GM19238 (cell line): ENCODE data around the gene DUSP10.

Source experiments
- DNase-seq: peaks from one replicate; pipeline ENCODE4 v3.0.0; 2011; ENCODE audit warnings: low spot score; ENCODE audit not compliant: insufficient read length

DUSP10 gene

DNA sequence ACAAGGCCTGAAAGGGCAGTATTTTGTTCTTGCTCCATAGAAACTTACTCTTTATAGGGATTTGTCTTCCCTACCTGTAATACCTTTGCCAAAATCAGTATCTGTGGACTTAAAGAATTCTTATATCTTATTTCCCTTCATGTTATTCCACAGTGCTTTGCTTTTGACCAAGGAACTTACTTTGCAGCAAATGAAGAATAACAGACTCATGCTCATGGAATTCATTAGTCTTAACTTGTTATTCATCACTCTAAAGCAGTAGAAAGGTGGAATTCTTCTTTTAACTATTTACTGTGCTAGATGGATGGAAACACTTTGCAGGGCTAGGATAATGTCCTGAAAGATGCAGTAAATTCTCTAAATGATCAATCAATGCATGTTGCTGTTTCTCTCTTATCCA is 45.9 kb downstream of the DUSP10 start:
- no peak for DNase-seq

DNA sequence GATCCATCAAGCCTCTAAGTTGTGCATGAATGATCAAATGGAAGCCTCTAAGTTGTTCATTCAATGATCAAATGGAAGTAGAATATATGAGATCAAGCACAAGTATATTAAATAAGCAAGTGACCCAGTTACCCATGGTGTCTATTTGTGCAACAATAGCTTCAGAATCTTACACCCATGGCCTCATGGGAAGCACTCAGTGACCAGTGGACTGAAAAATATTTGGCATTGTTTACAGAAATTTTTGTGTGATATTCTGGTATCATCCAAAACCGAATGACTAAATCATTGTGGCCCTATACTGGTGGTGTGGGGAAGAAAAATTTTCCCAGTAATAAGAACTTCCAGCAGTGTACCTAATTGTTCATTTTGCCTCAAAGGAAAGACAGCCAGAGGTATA is 46.6 kb downstream of the DUSP10 start:
- DNase-seq, result no peak

DNA sequence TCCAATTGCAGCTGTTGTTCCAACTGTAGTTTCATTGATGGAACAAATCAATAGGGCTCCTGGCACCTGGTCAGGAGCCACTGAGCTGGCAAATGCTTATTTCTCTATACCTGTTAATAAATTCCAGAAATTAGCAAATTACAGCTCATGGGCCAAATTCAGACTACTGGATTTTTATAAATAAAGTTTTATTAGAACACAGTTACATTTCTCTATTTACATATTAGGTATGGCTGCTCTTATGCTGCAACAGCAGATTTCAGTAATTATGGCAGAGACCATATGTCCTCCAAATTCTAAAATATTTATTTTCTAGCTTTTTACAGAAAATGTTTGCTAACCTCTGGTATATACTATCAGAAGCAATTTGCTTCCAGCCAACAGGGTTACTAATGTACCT is 47.8 kb downstream of the DUSP10 start:
- no peak for DNase-seq

DNA sequence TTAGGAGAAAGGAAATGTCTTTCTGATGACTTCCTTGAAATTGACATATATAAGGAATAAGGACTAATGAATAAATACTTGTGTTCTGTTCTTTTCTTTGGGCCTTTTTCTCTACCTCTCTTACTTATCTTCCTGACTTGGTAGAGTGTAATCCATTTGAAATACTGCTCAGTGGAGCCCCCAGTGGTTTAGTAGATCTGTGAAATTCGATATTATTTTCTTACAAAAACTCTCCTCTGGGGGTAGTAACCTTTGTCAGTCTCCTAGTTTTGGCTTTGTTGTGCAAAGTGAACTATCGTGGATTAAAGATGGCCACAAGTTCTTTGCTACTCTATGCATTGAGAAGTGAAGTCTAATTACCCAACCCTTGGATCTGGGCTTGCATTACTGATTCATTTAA is 48.8 kb downstream of the DUSP10 start:
- no peak for DNase-seq

DNA sequence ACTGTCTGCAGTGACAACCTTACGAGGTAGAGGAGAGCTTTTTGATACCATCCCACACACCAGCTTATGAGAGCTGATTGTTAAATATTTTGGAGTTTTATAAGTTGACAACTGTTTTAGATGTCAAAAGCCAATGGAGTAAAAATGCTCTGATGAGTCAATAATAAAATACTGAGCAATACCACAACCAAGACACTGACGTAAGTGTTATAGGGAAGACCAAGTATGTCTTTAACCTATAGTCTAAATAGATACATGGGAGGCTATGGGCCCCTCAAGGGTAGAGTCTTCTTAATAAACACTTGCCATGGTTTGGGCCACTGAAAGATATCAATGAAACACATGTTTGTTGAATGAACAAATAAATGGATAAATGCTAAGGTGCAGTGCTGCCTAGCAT is 49.2 kb downstream of the DUSP10 start:
- DNase-seq, result no peak

DNA sequence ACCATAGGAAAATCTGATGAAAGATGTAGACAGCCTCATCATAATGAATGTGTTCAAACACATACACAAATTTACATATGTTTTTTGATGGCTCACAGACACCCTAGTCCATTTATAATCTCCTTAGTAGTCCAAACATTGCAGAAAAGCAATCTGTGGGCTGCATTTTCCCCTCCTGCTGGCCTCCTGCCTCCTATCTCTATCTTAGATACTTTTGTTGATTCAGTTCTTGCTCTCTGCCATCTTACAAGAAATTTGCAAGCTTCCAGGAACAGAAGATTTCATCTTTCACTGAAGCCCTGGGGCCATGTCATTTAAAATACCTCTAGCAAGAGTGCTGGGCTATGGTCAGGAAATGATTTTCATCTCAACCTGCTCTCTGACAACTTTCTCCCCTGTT is 50.6 kb downstream of the DUSP10 start:
- no peak for DNase-seq

DNA sequence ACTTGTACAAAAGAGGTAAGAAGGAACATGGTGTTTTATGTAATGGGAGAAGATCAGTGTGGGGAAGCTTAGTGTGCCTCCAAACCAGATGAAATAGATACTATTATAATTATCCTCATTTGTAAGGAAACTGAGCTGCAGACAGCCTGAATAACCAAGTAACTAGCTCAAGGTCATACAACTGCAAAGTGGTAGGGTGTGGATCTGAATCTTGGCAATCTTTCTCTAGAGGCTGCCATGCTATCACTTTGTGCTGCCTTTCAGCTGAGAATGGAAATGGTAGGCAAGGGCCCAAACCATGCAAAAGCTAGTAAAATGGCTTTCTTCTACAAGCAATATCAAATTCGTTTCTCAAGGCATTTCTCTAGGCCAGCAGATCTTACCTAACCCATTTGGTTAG is 51.0 kb downstream of the DUSP10 start:
- DNase-seq, result no peak

DNA sequence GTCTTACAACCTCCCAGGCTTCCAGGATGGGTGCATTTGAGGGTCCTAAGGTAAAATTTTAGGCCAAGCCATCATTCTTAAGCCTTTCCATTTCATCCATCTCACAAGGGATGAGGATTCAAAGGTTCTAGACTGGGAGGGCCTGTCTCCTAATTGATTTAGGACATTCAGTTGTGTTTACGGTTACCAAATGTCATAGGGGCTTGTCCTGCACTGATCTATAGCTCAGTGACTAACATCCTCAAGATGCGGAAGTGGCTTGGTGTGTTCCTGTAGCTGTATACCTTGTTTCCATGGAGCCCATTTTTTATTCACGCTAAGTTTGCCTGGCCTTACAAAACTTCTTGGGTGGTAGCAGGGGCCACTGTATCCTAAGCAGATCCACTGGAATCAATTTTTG is 52.8 kb downstream of the DUSP10 start:
- DNase-seq, result no peak

DNA sequence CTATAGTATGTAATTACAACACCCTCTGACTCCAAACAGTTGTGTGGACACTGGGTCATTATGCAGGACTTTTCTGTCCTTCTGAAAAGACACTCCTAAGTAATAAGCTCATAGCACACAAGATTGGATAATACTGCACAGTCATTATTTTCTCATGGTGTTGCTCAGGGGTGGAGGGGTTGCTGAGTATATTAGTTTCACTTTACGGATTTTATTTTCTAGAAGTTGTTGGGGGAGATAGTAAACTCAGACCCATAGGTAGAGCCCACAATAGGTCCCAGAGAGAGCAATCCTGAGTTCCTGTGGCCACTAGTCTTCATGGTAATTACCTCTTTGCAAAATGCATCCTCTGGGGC is 53.4 kb downstream of the DUSP10 start:
- no peak for DNase-seq

DNA sequence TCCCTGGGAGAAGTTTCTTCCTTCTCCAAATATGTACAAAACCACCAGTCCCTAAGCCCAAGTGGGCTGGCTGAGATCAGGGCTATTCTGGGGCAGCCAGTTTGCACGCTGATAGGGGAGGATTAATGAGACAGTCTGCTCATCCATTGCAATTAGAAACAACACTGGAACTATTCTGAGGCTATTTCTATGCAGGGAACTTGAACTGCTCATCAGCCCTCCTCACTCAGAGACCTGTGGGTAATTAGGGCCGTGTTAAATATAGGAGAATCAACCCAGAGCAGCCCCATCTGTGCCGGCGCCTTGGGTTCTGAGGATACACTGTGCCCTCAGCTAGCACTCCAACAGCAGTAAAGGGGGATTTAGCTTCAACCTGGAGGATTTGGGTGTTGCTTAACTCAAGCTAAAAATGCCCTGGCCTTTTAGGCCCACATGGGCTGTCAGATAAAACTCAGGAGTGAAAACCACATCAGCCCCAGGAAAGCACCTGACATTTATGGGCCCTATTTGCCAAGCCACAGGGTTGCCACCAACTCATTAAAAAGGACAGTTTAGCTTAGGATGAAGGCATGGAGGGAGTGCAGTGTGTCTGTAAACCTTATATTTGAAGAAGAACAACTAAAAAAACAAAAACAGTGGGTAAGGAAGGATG is 53.9 kb downstream of the DUSP10 start:
- no peak for DNase-seq

DNA sequence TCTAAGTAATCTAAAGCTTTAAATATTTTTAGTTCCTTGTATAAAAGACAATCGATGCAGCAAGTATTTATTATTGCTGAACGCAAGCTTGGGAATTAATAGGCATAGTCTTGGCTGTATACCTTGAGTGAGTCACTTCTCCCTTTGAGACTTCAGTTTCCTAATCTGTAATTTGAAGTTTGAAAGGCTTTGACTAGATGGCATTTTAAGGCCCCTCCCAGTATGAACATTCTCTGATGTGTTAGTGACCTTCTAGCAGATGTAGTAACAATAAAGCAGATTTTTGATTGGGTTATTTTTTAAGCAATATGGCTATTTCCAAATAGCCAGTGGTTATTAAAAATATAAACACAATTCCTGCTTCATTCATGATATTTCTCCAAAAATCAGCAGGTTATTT is 58.2 kb downstream of the DUSP10 start:
- DNase-seq, result no peak

DNA sequence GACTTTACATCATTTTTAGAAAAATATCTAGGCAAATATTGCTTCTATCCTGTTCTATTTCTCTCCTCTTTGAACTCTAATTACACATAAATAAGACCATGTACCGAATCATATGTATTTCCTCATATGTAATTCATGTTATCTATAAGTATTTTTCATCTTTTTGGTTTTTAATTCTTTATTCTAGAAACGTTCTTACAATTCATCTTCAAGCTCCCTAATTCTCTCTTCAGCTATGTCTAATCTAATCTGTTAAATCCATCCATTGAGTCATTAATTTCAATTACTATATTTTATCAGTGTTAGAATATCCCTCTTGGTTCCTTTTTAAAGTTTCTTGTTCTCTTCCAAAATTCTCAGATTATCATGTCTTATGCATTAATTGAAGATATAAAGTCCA is 61.8 kb downstream of the DUSP10 start:
- DNase-seq, result no peak

DNA sequence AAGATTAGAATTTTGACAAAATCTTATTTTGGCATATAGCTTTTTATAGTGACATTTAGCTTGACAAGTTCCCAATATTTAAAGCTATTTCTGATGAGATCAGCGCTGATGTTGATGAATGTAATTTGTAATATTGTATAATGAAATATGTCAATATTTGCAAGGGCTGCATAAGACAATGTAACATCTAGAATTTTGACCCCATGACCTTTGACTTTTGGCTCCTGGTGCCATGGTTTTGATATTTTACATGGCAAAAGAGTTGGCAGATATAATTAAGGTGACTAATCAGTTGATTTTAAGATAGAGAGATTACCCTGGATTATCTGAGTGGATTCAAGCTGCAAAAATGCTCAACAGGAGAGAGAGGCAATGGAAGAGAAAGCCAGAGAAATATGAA is 63.9 kb downstream of the DUSP10 start:
- DNase-seq, result no peak

DNA sequence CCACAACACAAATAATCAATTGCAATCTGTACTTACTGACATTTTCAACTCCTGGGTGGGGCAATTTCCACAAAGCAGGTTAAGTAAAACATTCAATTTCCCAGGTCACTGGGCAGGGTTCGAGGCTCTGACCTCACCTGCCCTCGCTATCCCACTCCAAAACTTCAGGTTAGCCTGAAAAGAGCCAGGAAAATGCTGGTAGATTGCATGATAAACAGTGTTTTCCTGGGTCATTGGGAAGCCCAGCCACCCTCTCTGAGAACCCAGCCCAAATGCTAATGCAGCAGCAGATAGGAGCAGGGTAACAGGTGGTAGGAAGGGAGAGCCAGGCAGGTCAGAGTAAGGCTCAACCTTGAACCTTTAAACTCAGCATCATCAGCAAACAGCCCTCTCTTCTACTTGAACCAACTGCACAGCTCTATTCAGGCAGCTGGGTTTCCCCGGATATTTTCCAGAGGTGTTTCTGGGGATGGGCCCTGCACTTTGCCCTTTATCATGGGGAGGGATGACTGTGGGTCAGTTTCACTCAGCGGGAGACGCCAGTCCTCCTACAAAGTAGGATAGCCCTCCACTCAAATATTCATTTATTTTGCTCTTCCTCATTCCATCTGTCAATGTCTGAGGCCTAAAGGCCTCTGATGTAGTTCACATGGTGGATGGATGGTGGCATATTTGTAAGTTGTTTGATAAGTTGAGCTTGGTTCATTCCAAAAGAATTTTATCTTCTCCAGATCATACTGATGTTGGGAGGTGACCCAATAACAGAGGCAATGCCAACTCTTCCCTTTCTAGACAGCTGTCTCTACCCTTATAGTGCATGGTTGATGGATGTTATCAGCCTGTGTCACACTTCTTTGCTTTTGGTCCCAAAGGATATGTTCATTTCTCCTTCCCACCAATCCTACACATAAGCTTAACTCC is 65.7 kb downstream of the DUSP10 start:
- DNase-seq, result no peak

DNA sequence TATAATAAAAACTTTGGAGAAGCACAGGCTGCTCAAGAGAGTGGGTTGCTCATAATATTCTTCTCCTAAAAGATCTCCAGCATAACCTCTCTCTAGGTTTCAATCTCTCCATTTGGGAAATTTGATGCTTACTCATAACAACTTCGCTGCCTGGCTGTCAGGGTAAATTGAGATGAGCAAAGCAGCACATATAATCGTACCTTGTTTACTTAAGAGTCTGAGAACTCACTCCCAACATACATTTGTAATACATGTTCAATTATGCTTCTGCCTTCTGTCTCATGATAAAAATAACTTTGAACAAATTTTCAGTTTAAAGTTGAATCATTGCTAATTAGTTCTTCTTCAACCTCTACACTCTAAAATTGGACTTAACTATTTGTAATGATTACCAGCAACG is 68.9 kb downstream of the DUSP10 start:
- no peak for DNase-seq

DNA sequence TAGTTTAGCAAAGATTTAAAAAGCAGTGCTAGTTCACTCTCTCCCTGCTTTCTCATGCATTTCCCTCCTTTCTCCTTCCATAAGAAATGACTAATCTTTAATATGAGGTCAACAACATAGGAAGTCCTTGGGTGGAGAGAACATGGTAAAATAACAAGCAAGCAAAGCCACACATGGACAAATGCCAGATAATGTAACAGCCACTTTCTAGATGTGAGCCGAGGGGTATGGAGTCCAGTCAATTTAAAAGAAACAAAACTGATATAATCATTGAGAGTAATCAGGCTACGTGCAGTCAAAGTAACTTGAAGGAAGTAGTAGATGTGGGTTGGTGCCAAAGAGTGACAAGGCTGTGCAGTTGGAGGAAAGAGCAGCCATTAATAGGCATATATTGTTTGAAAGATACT is 69.6 kb downstream of the DUSP10 start:
- DNase-seq, result no peak

DNA sequence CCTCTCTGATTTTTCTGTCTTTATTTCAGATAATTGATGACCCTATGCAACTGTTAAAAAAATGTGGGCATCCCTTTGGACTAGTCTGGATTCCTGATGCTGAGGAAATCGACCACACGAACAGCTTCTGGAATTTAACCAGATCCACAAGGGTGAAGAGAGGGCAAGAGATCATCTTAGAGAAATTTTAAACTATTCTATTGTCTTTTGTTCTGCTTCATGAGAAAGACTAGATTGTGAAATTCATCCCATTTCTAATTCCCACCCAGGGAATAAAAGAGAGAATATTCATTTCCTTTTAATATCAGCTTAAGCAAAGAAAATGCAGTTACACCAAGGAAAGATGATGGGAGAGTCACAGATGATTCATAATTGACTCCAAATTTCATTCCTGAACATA is 71.8 kb downstream of the DUSP10 start:
- DNase-seq, result no peak

DNA sequence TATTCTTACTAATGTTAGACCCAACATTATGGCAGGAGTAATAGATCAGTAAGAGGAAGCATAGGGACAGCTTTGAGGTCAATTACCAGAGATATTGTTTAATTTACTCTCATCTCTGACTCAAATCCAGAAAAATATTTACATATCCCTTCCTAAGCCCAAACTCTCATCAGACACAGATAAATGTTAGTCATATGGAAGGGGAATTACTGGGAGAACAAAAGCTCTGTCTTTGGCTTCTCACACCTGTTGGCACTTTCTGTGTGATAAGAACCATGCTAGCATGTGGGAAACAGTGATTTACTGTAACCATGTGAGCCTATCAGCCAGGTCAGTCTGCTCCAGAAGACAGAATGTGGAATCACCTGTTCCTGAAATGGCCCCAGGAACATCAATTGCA is 72.4 kb downstream of the DUSP10 start:
- no peak for DNase-seq

DNA sequence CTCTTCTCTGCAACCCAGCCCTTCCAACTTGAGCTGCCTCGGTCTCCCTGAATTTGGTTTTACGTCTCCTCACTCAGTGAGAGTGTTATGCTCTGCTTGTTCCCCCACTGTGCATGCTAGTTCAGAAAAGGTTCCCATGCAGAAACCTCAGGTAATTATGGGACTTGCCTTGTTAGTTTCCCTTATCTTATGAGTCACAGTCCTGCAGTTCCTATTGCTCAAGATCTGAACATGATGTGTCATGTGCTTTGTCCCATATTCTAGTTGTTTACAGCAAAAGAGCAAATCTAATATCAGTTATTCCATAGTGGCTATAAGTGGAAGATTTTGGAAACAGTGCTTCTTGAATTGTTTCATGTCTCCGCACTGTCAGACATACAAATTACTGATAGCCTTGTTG is 74.4 kb downstream of the DUSP10 start:
- no peak for DNase-seq

DNA sequence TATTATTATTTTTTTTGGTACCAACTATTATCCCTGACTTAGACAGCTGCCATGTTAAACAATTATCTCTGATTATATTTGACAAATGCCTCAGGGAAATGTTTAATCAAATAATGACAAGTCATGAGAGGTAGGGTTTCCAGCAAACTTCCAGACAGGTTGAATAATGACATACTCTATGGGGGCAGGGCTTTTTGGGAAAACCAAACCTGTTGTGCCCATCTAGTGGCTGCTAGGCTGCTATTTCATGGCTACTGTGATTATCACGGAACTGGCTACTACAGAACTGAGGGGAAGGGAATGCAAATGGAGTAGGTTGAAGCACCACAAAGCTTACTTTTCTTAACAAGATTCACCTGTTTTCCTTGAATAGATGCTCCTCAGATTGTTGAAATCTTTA is 77.6 kb downstream of the DUSP10 start:
- no peak for DNase-seq

DNA sequence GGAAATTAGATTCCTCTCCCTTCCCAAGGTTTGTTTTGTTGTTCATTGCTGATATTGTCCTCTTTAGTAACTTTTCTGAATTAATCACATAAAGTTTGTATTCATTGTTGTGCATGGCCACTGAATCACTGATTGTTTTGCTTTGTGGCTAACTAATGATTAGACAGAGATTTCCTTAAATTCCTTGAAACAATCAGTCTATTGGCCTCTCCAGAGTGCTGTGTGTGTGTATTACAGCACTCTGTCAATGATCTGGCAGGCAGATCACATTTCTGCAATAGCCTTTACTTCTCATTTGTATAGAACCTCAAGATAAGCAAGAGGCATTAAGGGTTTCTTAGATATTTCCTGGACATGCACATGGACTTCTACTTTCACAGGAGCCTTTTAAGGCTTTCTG is 78.6 kb downstream of the DUSP10 start:
- no peak for DNase-seq

DNA sequence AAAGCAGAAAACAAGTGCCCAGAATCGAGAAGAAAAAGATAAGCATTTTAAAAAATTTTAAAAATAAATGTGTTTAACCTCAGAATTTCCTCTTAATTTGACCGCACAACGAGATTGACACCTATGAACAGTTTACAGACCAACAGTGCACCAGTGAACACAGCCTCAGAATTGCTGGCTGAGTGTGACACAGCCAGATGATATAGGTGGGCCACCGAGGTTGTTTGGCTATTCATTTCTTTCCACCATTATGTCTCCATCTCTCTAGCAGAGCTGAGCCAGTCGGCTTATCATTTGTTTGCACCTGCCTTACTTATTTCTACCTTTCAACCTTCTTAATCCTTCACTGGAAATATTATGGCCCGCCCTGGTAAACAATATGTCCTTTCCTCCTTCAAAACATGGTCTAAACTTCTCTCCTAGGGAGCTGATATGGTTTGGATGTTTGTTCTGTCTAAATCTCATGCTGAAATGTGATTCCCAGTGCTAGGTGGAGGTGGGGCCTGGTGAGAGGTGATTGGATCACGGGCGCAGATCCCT is 86.1 kb downstream of the DUSP10 start:
- no peak for DNase-seq
